ENCODE data around the gene EPC1. TPM values are rescaled to one million over a fixed set of nuclear protein-coding genes. Genes with fewer than 3 reads are reported as not detected.

Gene EPC1
- total and polyA plus RNA-seq, 9 of the 15 experiments (the other 6 are each of a cell fraction or from before 2014, with no cell fraction given), result 7.0 to 43.6 (median 16.1) TPM

DNA sequence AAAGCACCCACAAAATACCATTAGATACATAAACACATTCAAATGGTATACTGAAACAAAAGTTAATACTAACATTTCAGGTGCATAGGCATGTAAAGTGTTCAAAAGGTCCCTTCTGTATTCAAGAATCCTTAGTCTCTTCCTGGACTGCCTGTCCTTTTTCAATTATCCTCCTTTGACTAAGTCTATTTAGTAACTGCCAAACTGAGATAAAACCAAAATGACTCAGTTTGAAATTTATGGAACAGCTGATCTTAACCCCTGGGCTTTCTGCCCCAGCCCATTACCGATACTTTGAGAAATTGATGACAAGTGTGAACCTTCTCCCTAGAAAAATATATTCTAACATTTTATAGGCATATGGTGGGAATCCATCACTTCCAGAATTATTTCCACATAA lies 5.4 kb downstream of the EPC1 start:
- 56% methylated on average over 1 of the region's 1 CpG for WGBS (ENCODE audit: insufficient coverage, low coverage, missing lambda C conversion rate)
- Histone ChIP-seq H4K20me1 (replicated peaks; ENCODE audit: control insufficient read depth, insufficient read depth, low read length) (peaks cover 4% of the 10 kb centered on the region; the same call in 1 of the 2 replicates), H3K27me3 (ENCODE audit: control insufficient read depth in 2 of 2, insufficient read depth in 2 of 2, low read length in 2 of 2) (no peaks in the 10 kb centered on the region), H3K4me2 (ENCODE audit: insufficient read depth, low read length) (no peak overlapping the region), H3K27ac (ENCODE audit: extremely low read depth, low read depth, low read length) (no peak overlapping the region), H3K36me3 (ENCODE audit: control insufficient read depth, insufficient read depth, low read length) (peaks cover 19% of the 10 kb centered on the region), H3K79me2 (ENCODE audit: control insufficient read depth, insufficient read depth, low read length) (peaks cover 95% of the 10 kb centered on the region), H3K4me3 (no peak overlapping the region), H3K9me1 (ENCODE audit: control insufficient read depth, insufficient read depth, low read length) (no peaks in the 10 kb centered on the region), H3K4me1 (replicated peaks in 1 of 2; ENCODE audit: control insufficient read depth in 2 of 2, insufficient read depth in 2 of 2, low read length in 2 of 2) (peaks cover 5 to 9% of the 10 kb centered on the region in 2 experiments; a peak in 4 of 5 replicates), H3K9ac (ENCODE audit: insufficient read depth in 1 of 2, low read depth in 2 of 2, low read length in 2 of 2) (no peak overlapping the region), H3K9me3 (replicated peaks; ENCODE audit: control insufficient read depth, insufficient read depth, low read depth, low read length) (no peaks in the 10 kb centered on the region), H2AFZ (ENCODE audit: low read depth, low read length) (no peak overlapping the region)
- ATAC-seq (no peak), DNase-seq (ENCODE audit: extremely low read depth in 1 of 4, low spot score in 3 of 4) (no peak), FAIRE-seq (no peak)
- no TSS peak for BruUV-seq (replicated peaks)
- intact Hi-C loops (cut with micrococcal nuclease), result no loop called here
- in situ Hi-C loops (cut with MboI), result loop anchor here (10.0 kb wide), 1 partner anchor 287 kb away; the partner anchor contains the start of gene KIF5B
- ChIA-PET CTCF (ENCODE audit: low intra/inter-chr PET ratio) (no interaction called here), POLR2A (interaction anchor here (1.8 kb wide), 1 partner anchor 18 kb away, joined by 6 read pairs; no protein-coding TSS in a partner anchor)
- no peak for TF ChIP-seq ZBTB8A (IDR thresholded peaks at IDR 0.05; ENCODE audit: partially characterized antibody)
- TF ChIP-seq HDAC8 (tag; IDR thresholded peaks at IDR 0.05), result no peak
- no peak for TF ChIP-seq RBM14 (IDR thresholded peaks at IDR 0.05; ENCODE audit: borderline replicate concordance, insufficient read depth, low read depth, low read length)
- no peak for TF ChIP-seq ZNF165 (CRISPR knock-in tag; IDR thresholded peaks at IDR 0.05; ENCODE audit: borderline replicate concordance)
- TF ChIP-seq NCOA1 (IDR thresholded peaks at IDR 0.05; ENCODE audit: low read depth), result no peak
- TF ChIP-seq ZNF3 (CRISPR knock-in tag; IDR thresholded peaks at IDR 0.05), result no peak
- TF ChIP-seq PTTG1 (tag; IDR thresholded peaks at IDR 0.05; ENCODE audit: low read depth), result no peak
- no peak for TF ChIP-seq GABPB1 (CRISPR knock-in tag; IDR thresholded peaks at IDR 0.05)
- TF ChIP-seq, protein P1, sequence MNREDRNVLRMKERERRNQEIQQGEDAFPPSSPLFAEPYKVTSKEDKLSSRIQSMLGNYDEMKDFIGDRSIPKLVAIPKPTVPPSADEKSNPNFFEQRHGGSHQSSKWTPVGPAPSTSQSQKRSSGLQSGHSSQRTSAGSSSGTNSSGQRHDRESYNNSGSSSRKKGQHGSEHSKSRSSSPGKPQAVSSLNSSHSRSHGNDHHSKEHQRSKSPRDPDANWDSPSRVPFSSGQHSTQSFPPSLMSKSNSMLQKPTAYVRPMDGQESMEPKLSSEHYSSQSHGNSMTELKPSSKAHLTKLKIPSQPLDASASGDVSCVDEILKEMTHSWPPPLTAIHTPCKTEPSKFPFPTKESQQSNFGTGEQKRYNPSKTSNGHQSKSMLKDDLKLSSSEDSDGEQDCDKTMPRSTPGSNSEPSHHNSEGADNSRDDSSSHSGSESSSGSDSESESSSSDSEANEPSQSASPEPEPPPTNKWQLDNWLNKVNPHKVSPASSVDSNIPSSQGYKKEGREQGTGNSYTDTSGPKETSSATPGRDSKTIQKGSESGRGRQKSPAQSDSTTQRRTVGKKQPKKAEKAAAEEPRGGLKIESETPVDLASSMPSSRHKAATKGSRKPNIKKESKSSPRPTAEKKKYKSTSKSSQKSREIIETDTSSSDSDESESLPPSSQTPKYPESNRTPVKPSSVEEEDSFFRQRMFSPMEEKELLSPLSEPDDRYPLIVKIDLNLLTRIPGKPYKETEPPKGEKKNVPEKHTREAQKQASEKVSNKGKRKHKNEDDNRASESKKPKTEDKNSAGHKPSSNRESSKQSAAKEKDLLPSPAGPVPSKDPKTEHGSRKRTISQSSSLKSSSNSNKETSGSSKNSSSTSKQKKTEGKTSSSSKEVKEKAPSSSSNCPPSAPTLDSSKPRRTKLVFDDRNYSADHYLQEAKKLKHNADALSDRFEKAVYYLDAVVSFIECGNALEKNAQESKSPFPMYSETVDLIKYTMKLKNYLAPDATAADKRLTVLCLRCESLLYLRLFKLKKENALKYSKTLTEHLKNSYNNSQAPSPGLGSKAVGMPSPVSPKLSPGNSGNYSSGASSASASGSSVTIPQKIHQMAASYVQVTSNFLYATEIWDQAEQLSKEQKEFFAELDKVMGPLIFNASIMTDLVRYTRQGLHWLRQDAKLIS (CRISPR knock-in tag; IDR thresholded peaks at IDR 0.05), result no peak
- TF ChIP-seq CEBPG (CRISPR knock-in tag; IDR thresholded peaks at IDR 0.05), result no peak
- TF ChIP-seq CEBPG (tag; conservative IDR thresholded peaks at IDR 0.05 in 1 of 2, IDR thresholded peaks at IDR 0.05 in 1 of 2), result no peak
- TF ChIP-seq NR3C1 (CRISPR knock-in tag; IDR thresholded peaks at IDR 0.05), result no peak
- TF ChIP-seq, protein P2, sequence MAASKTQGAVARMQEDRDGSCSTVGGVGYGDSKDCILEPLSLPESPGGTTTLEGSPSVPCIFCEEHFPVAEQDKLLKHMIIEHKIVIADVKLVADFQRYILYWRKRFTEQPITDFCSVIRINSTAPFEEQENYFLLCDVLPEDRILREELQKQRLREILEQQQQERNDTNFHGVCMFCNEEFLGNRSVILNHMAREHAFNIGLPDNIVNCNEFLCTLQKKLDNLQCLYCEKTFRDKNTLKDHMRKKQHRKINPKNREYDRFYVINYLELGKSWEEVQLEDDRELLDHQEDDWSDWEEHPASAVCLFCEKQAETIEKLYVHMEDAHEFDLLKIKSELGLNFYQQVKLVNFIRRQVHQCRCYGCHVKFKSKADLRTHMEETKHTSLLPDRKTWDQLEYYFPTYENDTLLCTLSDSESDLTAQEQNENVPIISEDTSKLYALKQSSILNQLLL (CRISPR knock-in tag; IDR thresholded peaks at IDR 0.05; ENCODE audit: borderline replicate concordance), result no peak
- no peak for TF ChIP-seq SRSF7 (optimal IDR thresholded peaks at IDR 0.05; ENCODE audit: low read depth, low read length)
- TF ChIP-seq, protein P3, sequence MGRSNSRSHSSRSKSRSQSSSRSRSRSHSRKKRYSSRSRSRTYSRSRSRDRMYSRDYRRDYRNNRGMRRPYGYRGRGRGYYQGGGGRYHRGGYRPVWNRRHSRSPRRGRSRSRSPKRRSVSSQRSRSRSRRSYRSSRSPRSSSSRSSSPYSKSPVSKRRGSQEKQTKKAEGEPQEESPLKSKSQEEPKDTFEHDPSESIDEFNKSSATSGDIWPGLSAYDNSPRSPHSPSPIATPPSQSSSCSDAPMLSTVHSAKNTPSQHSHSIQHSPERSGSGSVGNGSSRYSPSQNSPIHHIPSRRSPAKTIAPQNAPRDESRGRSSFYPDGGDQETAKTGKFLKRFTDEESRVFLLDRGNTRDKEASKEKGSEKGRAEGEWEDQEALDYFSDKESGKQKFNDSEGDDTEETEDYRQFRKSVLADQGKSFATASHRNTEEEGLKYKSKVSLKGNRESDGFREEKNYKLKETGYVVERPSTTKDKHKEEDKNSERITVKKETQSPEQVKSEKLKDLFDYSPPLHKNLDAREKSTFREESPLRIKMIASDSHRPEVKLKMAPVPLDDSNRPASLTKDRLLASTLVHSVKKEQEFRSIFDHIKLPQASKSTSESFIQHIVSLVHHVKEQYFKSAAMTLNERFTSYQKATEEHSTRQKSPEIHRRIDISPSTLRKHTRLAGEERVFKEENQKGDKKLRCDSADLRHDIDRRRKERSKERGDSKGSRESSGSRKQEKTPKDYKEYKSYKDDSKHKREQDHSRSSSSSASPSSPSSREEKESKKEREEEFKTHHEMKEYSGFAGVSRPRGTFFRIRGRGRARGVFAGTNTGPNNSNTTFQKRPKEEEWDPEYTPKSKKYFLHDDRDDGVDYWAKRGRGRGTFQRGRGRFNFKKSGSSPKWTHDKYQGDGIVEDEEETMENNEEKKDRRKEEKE (IDR thresholded peaks at IDR 0.05; ENCODE audit: borderline replicate concordance in 1 of 2, control insufficient read depth in 1 of 2, low read depth in 2 of 2, low read length in 1 of 2), result no peak

All from K562 (cell line).